ENCODE results near the gene RNF220. TPM values are rescaled to one million over a fixed set of nuclear protein-coding genes. Genes with fewer than 3 reads are reported as not detected.

RNF220 gene
- total RNA-seq, 1 experiment from 2014 or later: 68.7 TPM

DNA sequence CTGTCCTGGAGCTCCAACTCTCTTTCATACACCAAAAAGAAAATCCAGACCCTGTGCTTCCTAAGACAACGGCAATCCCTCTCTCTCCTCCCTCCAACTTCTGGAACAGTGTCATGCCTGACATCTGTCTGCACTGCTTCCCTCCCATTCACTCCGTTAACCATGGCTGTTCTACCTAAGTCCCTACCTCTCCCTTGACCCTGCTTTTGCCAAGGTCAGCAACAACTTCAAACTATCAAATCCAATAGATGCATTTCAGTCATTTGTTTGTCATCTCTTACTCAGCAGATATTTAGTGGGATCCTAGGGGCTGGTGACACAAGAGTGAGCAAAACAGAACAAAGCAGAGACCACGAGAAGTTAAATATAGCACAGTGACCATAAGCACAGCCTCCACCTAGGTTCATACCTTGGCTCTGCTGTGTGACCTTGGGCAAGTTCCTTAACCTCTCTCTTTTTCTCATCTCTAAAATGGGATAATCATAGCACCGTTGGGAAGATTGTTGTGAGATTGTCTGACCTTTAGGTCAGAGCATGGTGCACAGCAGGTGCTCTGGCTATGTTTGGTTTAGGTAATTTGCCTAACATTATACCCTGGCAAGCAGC lies 180.4 kb downstream of the RNF220 start:
- Mint-ChIP-seq H3K36me3 (ENCODE audit: insufficient read depth, unreplicated experiment) (no peaks in the 10 kb centered on the region), H3K9me3 (ENCODE audit: low read depth, unreplicated experiment) (no peaks in the 10 kb centered on the region), H3K27me3 (ENCODE audit: unreplicated experiment) (peaks cover 60% of the 10 kb centered on the region), H3K27ac (ENCODE audit: unreplicated experiment) (no peak overlapping the region), H3K4me3 (ENCODE audit: low read depth, unreplicated experiment) (no peak overlapping the region), H3K4me1 (ENCODE audit: low read depth, unreplicated experiment) (no peaks in the 10 kb centered on the region)
- CTCF ChIA-PET: no interaction called here
- intact Hi-C loops (cut with micrococcal nuclease; ENCODE audit: unreplicated experiment): no loop called here
- DNase-seq: no peak
- TF ChIP-seq CTCF (IDR thresholded peaks at IDR 0.05; ENCODE audit: unreplicated experiment): no peak
- BruUV-seq (replicated peaks): no TSS peak

GRCh38 chr1:44587796-44588460 lies 182.9 kb downstream of the RNF220 start:
- no peak overlapping the region for H3K4me3 Mint-ChIP-seq (ENCODE audit: low read depth, unreplicated experiment)
- intact Hi-C loops (cut with micrococcal nuclease; ENCODE audit: unreplicated experiment): no loop called here
- H3K27ac Mint-ChIP-seq (ENCODE audit: unreplicated experiment): no peak overlapping the region
- no peaks in the 10 kb centered on the region for H3K36me3 Mint-ChIP-seq (ENCODE audit: insufficient read depth, unreplicated experiment)
- peaks cover 45% of the 10 kb centered on the region for H3K27me3 Mint-ChIP-seq (ENCODE audit: unreplicated experiment)
- no peak for TF ChIP-seq CTCF (IDR thresholded peaks at IDR 0.05; ENCODE audit: unreplicated experiment)
- CTCF ChIA-PET: no interaction called here
- no peak for DNase-seq
- H3K9me3 Mint-ChIP-seq (ENCODE audit: low read depth, unreplicated experiment): no peaks in the 10 kb centered on the region
- no peaks in the 10 kb centered on the region for H3K4me1 Mint-ChIP-seq (ENCODE audit: low read depth, unreplicated experiment)
- BruUV-seq (replicated peaks): no TSS peak

DNA sequence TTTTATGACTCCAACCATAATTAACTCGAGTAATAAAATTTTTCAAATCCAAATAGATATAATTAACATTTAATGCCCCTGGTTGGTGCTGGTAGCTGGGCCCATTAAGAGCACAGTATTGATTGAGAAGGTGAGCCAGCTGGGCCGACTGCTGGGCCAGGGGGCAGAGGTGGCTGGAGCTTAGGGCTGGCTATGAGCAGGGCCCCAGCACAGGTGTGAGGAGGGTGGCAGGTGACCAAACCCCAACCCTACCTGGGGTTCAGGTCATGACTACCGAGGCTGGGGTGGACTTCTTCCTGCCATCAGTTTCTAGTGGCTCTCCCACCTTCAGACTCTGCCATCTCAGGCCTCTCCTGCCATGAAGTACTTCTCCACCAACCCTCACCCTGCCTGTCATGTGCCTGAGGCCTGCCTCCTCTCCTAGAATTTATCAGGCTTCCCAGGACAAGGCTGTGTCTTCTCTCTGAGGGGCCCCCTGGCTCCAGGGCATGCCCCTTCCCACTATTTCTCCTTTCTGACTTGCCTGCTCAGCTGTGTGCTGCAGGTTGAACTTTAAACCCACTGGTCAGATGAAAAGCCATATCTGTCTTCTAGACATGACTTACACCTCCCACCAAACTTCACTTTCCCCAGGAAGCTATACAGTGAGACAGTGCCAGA lies 183.6 kb downstream of the RNF220 start:
- no peaks in the 10 kb centered on the region for H3K9me3 Mint-ChIP-seq (ENCODE audit: low read depth, unreplicated experiment)
- H3K4me3 Mint-ChIP-seq (ENCODE audit: low read depth, unreplicated experiment): no peak overlapping the region
- no peaks in the 10 kb centered on the region for H3K4me1 Mint-ChIP-seq (ENCODE audit: low read depth, unreplicated experiment)
- no peak overlapping the region for H3K27ac Mint-ChIP-seq (ENCODE audit: unreplicated experiment)
- CTCF ChIA-PET: interaction anchor here (0.7 kb wide), 1 partner anchor 8 kb away, joined by 6 read pairs; no protein-coding TSS in a partner anchor
- no TSS peak for BruUV-seq (replicated peaks)
- intact Hi-C loops (cut with micrococcal nuclease; ENCODE audit: unreplicated experiment): no loop called here
- peaks cover 38% of the 10 kb centered on the region for H3K27me3 Mint-ChIP-seq (ENCODE audit: unreplicated experiment)
- no peak for TF ChIP-seq CTCF (IDR thresholded peaks at IDR 0.05; ENCODE audit: unreplicated experiment)
- H3K36me3 Mint-ChIP-seq (ENCODE audit: insufficient read depth, unreplicated experiment): no peaks in the 10 kb centered on the region
- no peak for DNase-seq

- Mint-ChIP-seq H3K27ac (ENCODE audit: unreplicated experiment) (no peak overlapping the region), H3K9me3 (ENCODE audit: low read depth, unreplicated experiment) (no peaks in the 10 kb centered on the region), H3K27me3 (ENCODE audit: unreplicated experiment) (peaks cover 33% of the 10 kb centered on the region), H3K4me1 (ENCODE audit: low read depth, unreplicated experiment) (no peaks in the 10 kb centered on the region), H3K4me3 (ENCODE audit: low read depth, unreplicated experiment) (no peak overlapping the region), H3K36me3 (ENCODE audit: insufficient read depth, unreplicated experiment) (no peaks in the 10 kb centered on the region)
- CTCF ChIA-PET: interaction anchor here (0.5 to 1.4 kb wide), 3 partner anchors 12 to 243 kb away, joined by 3 read pairs; no protein-coding TSS in a partner anchor
- intact Hi-C loops (cut with micrococcal nuclease; ENCODE audit: unreplicated experiment): no loop called here
- no peak for TF ChIP-seq CTCF (IDR thresholded peaks at IDR 0.05; ENCODE audit: unreplicated experiment)
- DNase-seq: no peak
- BruUV-seq (replicated peaks): no TSS peak
Observed at GRCh38 chr1:44590475-44590874, 185.4 kb downstream of the RNF220 start.
